Stimulated activated effector memory CD8-positive, alpha-beta T cell treated with anti-CD3 and anti-CD28 coated beads, Interleukin-12 subunit alpha, Interleukin-12 subunit beta, amount 100 ng/mL, for 72 hours (primary cell): Measurements from ENCODE around the gene CACTIN.
"Not testable (repeated sequence)": the region's sequence is repeated elsewhere in the genome, so short reads cannot be mapped to it uniquely, and the experiment has no call there.

Experiments
- ATAC-seq: fragments of 150-1000 bp; cut with Tn5 transposase; 2 replicates; pipeline ENCODE4 v1.10.0; 2021
- DNase-seq, 2 donors: peaks; one replicate each; pipeline ENCODE4 v3.0.0; 2021 to 2022; ENCODE audit warnings: low spot score in 2 of 2
- H3K27ac Mint-ChIP-seq: one replicate; pipeline ENCODE4 v1.8.0; 2022; ENCODE audit warnings: mild to moderate bottlenecking, mixed read lengths
- H3K36me3 Mint-ChIP-seq: one replicate; pipeline ENCODE4 v1.8.0; 2022; ENCODE audit warnings: mild to moderate bottlenecking, mixed read lengths
- H3K4me1 Mint-ChIP-seq: one replicate; pipeline ENCODE4 v1.8.0; 2022; ENCODE audit warnings: mixed read lengths
- H3K4me3 Mint-ChIP-seq: one replicate; pipeline ENCODE4 v1.8.0; 2022; ENCODE audit warnings: mild to moderate bottlenecking, mixed read lengths
- H3K9me3 Mint-ChIP-seq: one replicate; pipeline ENCODE4 v1.8.0; 2022; ENCODE audit warnings: mixed read lengths

The CACTIN gene

DNA sequence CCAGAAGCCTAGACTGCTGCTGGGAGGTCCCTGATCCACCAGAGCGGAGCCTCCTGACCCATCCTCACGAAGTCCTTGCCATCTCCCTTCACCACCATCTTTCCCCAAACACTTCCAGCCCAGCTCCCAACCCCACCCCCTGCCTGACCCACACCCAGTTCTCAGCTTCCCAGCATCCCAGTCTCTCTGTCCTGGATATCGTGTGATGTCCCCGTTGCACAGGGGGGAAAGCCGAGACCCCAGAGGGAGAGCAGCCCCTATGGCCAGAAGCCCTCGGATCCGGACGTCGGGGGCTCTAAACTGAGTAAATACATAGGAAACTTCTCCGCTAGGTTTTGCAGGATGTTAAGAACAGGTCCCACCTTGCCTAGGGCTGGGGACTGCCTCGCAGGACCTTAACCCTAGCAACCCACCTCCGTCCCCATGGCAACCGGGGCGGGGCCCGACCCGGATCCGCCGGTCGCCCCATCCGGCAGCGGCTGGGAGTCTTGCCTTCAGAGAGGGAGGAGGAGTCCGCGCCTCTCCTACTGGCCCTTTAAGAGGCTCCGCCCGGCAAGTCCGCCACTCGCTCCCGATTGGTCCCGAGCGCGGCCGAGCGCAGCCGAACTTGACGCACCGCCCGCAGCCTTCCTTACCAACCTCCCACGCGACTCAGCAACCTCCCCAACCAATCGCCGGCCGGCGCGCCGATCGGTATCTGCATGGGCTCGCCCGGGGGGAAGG is 54.3 kb downstream of the CACTIN start:
- ATAC-seq (peak; percentile 96), DNase-seq (peak; percentile 94 to 99)
- H3K27ac Mint-ChIP-seq: peak overlapping the region; percentile 70
- H3K9me3 Mint-ChIP-seq: no peaks in the 10 kb centered on the region
- peaks cover 19% of the 10 kb centered on the region for H3K36me3 Mint-ChIP-seq
- peak overlapping the region; percentile 71 for H3K4me3 Mint-ChIP-seq
- peaks cover 25% of the 10 kb centered on the region for H3K4me1 Mint-ChIP-seq

DNA sequence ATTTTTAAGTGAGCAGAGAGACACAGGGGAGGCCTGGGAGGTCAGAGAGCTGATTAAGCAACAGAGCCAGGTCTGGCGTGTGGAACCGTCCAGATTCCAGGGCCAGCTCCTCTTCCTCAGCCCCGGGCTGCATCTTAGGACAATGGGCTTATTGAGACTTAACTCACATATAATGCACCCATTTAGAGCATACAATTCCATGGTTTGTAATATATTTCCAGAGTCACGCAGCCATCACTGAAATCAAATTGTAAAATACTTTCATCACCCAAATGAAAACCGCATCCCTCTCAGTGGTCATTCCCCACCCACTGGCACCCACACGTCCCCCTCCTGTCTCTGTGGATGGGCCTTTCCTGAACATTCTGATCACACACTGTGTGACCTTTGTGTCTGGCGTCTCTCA is 56.0 kb downstream of the CACTIN start:
- DNase-seq (no peak), ATAC-seq (no peak)
- no peak overlapping the region for H3K27ac Mint-ChIP-seq
- H3K4me1 Mint-ChIP-seq: peaks cover 25% of the 10 kb centered on the region
- H3K4me3 Mint-ChIP-seq: no peak overlapping the region
- H3K36me3 Mint-ChIP-seq: peaks cover 18% of the 10 kb centered on the region
- no peaks in the 10 kb centered on the region for H3K9me3 Mint-ChIP-seq

DNA sequence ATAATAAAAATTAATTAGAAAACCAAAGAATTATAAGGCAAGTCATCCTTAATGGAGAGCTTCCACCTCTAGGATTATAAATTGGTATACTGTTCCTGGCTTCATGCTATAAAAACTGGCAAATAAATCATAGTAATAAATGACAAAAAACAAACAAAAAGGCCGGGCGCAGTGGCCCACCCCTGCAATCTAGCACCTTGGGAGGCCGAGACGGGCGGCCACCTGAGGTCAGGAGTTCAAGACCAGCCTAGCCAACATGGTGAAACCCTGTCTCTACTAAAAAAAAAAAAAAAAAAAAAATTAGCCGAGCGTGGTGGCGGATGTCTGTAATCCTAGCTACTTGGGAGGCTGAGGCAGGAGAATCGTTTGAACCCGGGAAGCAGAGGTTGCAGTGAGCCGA is 56.5 kb downstream of the CACTIN start:
- ATAC-seq, H3K27ac Mint-ChIP-seq, H3K4me3 Mint-ChIP-seq, H3K9me3 Mint-ChIP-seq, DNase-seq: not testable (repeated sequence)
- Mint-ChIP-seq H3K4me1 (peaks cover 20% of the 10 kb centered on the region), H3K36me3 (peaks cover 12% of the 10 kb centered on the region)

DNA sequence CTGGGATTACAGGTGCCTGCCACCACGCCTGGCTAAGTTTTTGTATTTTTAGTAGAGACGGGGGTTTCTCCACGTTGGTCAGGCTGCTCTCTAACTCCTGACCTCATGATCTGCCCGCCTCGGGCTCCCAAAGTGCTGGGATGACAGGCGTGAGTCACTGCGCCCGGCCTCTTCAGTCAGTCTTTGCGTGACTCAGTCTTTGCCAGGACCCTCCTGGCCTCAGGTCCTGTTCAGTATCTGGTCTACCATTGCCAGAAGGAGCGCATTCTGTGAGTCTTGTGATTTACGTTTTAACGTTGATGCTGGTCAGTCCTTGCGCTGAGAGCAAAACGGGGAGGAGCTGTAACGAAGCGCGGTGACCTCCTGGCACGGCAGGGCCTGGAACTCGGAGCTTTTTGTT is 61.5 kb downstream of the CACTIN start:
- H3K4me3 Mint-ChIP-seq: no peak overlapping the region

DNA sequence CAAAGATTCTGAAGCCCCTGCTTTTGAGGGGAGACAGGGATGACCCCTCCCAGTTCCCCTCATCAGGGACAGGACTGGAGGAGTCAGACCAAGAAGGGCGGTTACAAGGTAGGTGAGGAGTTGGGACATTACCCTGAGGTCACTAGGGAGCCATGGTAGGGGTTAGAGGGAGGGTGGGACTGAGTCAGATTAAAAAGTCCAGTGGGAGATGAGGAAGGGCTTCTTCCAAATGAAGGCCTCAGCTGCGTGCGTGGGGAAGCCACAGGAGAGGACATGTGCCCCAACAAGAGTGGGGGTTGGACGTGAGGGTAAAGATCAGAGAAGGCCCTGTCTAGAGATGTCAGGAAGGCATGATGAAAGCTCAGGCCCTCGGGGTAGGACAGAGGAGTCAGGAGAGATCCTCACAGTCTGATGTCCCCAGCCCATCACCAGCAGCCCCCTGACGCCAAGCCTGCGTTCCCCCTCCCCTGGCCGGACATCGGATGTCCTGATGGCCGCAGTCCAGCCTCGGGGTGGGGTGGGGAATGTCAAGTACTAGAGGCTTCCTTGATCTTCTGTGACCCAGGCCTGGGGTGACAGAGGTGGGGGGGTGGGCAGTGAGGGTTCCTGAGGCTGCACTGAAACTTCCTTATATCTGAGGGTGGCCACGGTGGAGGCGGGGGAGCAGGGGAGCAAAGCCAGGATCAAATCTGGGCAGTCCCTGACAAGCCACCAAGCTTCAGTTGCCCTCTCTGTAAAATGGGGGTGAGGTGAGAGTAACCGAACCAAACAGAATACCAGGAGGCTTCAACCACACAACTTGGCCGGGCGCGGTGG is 62.7 kb downstream of the CACTIN start:
- ATAC-seq: no peak
- H3K36me3 Mint-ChIP-seq: no peaks in the 10 kb centered on the region
- no peak overlapping the region for H3K27ac Mint-ChIP-seq

More for the DNA sequence above, 61.5 kb downstream of the CACTIN start:
- Mint-ChIP-seq H3K4me1 (no peaks in the 10 kb centered on the region), H3K27ac (no peak overlapping the region), H3K36me3 (no peaks in the 10 kb centered on the region), H3K9me3 (no peaks in the 10 kb centered on the region)
- no peak for DNase-seq
- no peak for ATAC-seq

More for the DNA sequence above, 62.7 kb downstream of the CACTIN start:
- Mint-ChIP-seq H3K9me3 (no peaks in the 10 kb centered on the region), H3K4me1 (no peaks in the 10 kb centered on the region), H3K4me3 (no peak overlapping the region)
- no peak for DNase-seq
